ENCODE measurements around the gene ACTL8. TPM values are rescaled to one million over a fixed set of nuclear protein-coding genes. Genes with fewer than 3 reads are reported as not detected.

The ACTL8 gene
- total and polyA plus RNA-seq, 2 of the 4 experiments (the other 2 are of a cell fraction): under 0.01 to 0.07 TPM

- Histone ChIP-seq H3K36me3 (ENCODE audit: control insufficient read depth, insufficient read depth, low read length) (no peaks in the 10 kb centered on the region), H3K4me2 (ENCODE audit: low read depth, low read length) (peak overlapping the region; percentile 76), H4K91ac (ENCODE audit: insufficient read depth, low read depth, low read length) (peak overlapping the region; percentile 98), H3K9ac (ENCODE audit: low read depth, low read length) (peak overlapping the region; percentile 56), H3K27me3 (ENCODE audit: control insufficient read depth, insufficient read depth, low read length) (no peaks in the 10 kb centered on the region), H3K4me3 (ENCODE audit: insufficient read depth, low read depth, low read length) (no peak overlapping the region), H4K20me1 (ENCODE audit: insufficient read depth, low read length) (no peaks in the 10 kb centered on the region), H4K8ac (ENCODE audit: low read depth in 2 of 2, low read length in 2 of 2) (peak overlapping the region; percentile 82 to 97), H3K4ac (ENCODE audit: low read depth, low read length) (peak overlapping the region; percentile 98), H3K9me3 (ENCODE audit: control insufficient read depth, insufficient read depth, low read length) (peaks cover 2% of the 10 kb centered on the region; the same call in 1 of the 2 replicates), H3K18ac (ENCODE audit: low read depth, low read length) (peak overlapping the region; percentile 97), H3K14ac (replicated peaks; ENCODE audit: low read depth, low read length) (peak overlapping the region; percentile 93), H2BK120ac (ENCODE audit: low read depth, low read length) (peak overlapping the region; percentile 99), H2AK9ac (replicated peaks; ENCODE audit: low read depth, low read length, poor library complexity) (peak overlapping the region; percentile 71), H2BK20ac (ENCODE audit: low read depth, low read length) (peak overlapping the region; percentile 98), H2BK15ac (ENCODE audit: low read depth, low read length) (peak overlapping the region; percentile 57; the same call in 2 of the 3 replicates), H2AFZ (replicated peaks; ENCODE audit: low read length, poor library complexity) (peak overlapping the region; percentile 86), H3K4me1 (ENCODE audit: control insufficient read depth, insufficient read depth, low read length) (peaks cover 26% of the 10 kb centered on the region), H3K9me1 (ENCODE audit: insufficient read depth, low read length) (peaks cover 3% of the 10 kb centered on the region; the same call in 1 of the 2 replicates), H3K27ac (ENCODE audit: insufficient read depth, low read length) (peak overlapping the region; percentile 95), H3K79me1 (ENCODE audit: low read depth in 1 of 2, low read length in 2 of 2) (no peaks in the 10 kb centered on the region), H2BK5ac (ENCODE audit: low read depth, low read length, poor library complexity, severe bottlenecking) (peak overlapping the region; percentile 99), H3K56ac (ENCODE audit: extremely low read depth, insufficient read depth, low read length) (peak overlapping the region; percentile 85), H4K5ac (ENCODE audit: low read depth, low read length) (peak overlapping the region; percentile 92), H3K23ac (ENCODE audit: low read depth, low read length) (peak overlapping the region; percentile 97), H2AK5ac (ENCODE audit: low read depth, low read length) (peak overlapping the region; percentile 87)
- intact Hi-C loops (cut with micrococcal nuclease) (loop anchor here (1.0 to 2.0 kb wide), 2 partner anchors 99 to 213 kb away; no protein-coding TSS in a partner anchor), dilution Hi-C loops (cut with HindIII; ENCODE audit: low sequenced_read_pairs, unreplicated experiment) (no loop called here), in situ Hi-C loops (cut with MboI; ENCODE audit: low sequenced_read_pairs) (no loop called here)
- BruUV-seq (replicated peaks): no TSS peak
- ChIA-PET POLR2A (ENCODE audit: unreplicated experiment) (interaction anchor here (0.9 kb wide), 1 partner anchor 9 kb away, joined by 3 read pairs; no protein-coding TSS in a partner anchor), CTCF (interaction anchor here (1.1 kb wide), 1 partner anchor 43 kb away, joined by 4 read pairs; no protein-coding TSS in a partner anchor)
- 29% methylated on average over 1 of the region's 9 CpGs; no CpG with 5 or more reads in 1 of the 2 experiments for WGBS, 2 experiments (ENCODE audit: extremely low coverage in 2 of 2, insufficient read length in 1 of 2)
- DNase-seq: peak; percentile 95
- peak; percentile 90 for ATAC-seq (ENCODE audit: low read depth)
- peak; percentile 55; the same call in 1 of the 2 replicates for TF ChIP-seq NFE2L2 (IDR thresholded peaks at IDR 0.05; ENCODE audit: low read depth, low read length)
- no peak for TF ChIP-seq SMC3 (IDR thresholded peaks at IDR 0.05; ENCODE audit: low read depth, low read length)
- TF ChIP-seq MAZ (IDR thresholded peaks at IDR 0.05; ENCODE audit: borderline replicate concordance, low read depth, low read length): peak; percentile 99
- peak; percentile 99 for TF ChIP-seq CEBPB (IDR thresholded peaks at IDR 0.05; ENCODE audit: low read depth, low read length)
- no peak for TF ChIP-seq CTCF (conservative IDR thresholded peaks at IDR 0.05; ENCODE audit: low read depth, low read length)
- TF ChIP-seq RFX5 (IDR thresholded peaks at IDR 0.05; ENCODE audit: low read depth, low read length): no peak
- peak; percentile 62 for TF ChIP-seq BHLHE40 (IDR thresholded peaks at IDR 0.05; ENCODE audit: low read depth, low read length)
- no peak for TF ChIP-seq RCOR1 (IDR thresholded peaks at IDR 0.05; ENCODE audit: insufficient replicate concordance, low read length)
- no peak for TF ChIP-seq MXI1 (IDR thresholded peaks at IDR 0.05; ENCODE audit: borderline replicate concordance, low read depth, low read length)
- TF ChIP-seq, protein P1, sequence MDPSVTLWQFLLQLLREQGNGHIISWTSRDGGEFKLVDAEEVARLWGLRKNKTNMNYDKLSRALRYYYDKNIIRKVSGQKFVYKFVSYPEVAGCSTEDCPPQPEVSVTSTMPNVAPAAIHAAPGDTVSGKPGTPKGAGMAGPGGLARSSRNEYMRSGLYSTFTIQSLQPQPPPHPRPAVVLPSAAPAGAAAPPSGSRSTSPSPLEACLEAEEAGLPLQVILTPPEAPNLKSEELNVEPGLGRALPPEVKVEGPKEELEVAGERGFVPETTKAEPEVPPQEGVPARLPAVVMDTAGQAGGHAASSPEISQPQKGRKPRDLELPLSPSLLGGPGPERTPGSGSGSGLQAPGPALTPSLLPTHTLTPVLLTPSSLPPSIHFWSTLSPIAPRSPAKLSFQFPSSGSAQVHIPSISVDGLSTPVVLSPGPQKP (IDR thresholded peaks at IDR 0.05; ENCODE audit: borderline replicate concordance, low read depth, low read length): no peak
- TF ChIP-seq FOS (IDR thresholded peaks at IDR 0.05; ENCODE audit: low read depth, low read length): peak; percentile 99
- peak; percentile 96 for TF ChIP-seq MAFK (IDR thresholded peaks at IDR 0.05; ENCODE audit: low read depth, low read length)
- TF ChIP-seq POLR2A (IDR thresholded peaks at IDR 0.05; ENCODE audit: low read depth, low read length): no peak
- TF ChIP-seq CHD1 (IDR thresholded peaks at IDR 0.05; ENCODE audit: low read depth, low read length): no peak
- TF ChIP-seq RAD21 (IDR thresholded peaks at IDR 0.05; ENCODE audit: low read length): no peak
Observed at GRCh38 chr1:17865912-17866739, 111.0 kb downstream of the ACTL8 start.

Data from IMR-90 (cell line).